ENCODE measurements around the gene CSAG2.

Gene CSAG2

DNA sequence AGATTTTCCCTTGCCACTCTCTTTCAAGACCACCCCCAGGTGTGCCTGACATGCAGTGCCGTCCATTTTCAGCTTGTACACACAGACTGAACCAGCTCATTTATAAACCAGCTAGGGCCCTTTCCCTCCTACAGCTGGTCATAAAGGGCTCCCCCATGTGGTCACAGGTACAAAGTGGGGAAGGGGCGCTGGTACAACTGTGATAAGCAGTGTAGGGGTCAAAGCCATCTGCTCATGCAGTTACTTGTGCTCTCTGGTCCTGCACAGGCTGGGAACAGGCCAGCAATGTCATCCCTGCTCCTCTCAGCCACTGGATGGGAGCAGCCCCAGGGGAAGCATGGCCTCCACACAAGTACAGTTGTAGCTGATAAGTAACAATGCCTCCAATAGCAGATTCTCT is 50.8 kb downstream of the CSAG2 start:
- no peak for DNase-seq

All from cortex of kidney (tissue), 1 donor.